Mononuclear cell (primary cell): ENCODE results near the gene PPP1R13L. TPM values are rescaled to one million over a fixed set of nuclear protein-coding genes. Genes with fewer than 3 reads are reported as not detected.
A peak's percentile ranks its signal among the peaks of the same experiment; 100 is the strongest.
"Not testable (repeated sequence)": the region's sequence is repeated elsewhere in the genome, so short reads cannot be mapped to it uniquely, and the experiment has no call there.

ENCODE experiments used
- H3K27me3 ChIP-seq: 2 replicates; pipeline ENCODE4 v1.6.0; 2011; ENCODE audit warnings: low read length, control low read depth; ENCODE audit not compliant: insufficient read depth
- H3K4me1 ChIP-seq: 2 replicates; pipeline ENCODE4 v1.5.1; 2011; ENCODE audit warnings: mild to moderate bottlenecking, low read length, control low read depth; ENCODE audit not compliant: insufficient read depth
- H3K4me3 ChIP-seq: 2 replicates; pipeline ENCODE4 v1.5.1; 2011; ENCODE audit warnings: mild to moderate bottlenecking, low read length, moderate library complexity
- H3K9me3 ChIP-seq: 2 replicates; pipeline ENCODE4 v1.5.1; 2011; ENCODE audit warnings: low read depth, mild to moderate bottlenecking, control low read depth, low read length
- total RNA-seq: library from RNA; depleted of rRNA; stranded (reverse); fragments of >200 nt; gene quantifications from one replicate; pipeline ENCODE4 v1.2.3, GENCODE V29; 2012

Gene PPP1R13L
- total RNA-seq, 1 donor, result 0.52 TPM

DNA sequence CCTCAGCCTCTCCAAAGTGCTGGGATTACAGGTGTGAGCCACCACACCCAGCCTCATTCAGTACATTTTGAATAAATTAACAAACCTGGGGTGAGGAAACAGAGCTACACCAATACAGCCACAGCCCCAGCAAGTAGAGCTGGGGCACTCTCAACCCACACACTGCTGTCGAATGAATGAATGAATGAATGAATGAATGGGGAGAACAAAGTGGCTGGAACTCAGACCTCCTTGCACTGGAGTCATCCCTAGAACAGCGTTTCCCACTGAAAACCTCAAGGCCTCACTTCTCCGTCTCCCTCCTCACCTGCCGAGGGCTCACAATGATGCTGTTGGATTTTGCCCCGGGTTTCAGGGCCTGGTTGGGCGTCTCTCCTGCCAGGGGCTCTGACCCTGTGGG lies 16.0 kb upstream of the PPP1R13L start:
- no peaks in the 10 kb centered on the region for H3K9me3 ChIP-seq
- peaks cover 69% of the 10 kb centered on the region for H3K4me1 ChIP-seq
- H3K27me3 ChIP-seq, result no peaks in the 10 kb centered on the region
- H3K4me3 ChIP-seq, result no peak overlapping the region

DNA sequence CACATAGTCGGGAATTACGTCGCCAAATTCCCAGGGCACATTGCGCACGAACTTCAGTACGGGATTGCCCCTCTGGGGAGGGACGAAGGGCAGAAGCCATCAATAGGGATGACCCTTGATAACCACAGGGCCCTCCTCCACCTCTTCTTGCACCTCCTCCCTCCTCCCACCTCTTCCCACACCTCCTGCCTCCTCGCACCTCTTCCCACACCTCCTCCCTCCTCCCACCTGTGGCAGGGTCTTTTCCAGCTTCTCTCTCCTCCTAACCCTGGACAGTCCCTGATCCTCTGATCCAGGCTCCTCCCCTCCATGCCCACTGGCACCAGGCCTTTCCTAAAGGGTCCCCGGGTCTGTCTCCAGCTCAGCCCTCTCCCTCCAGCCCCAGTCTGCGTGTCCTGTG lies 15.5 kb upstream of the PPP1R13L start:
- Histone ChIP-seq H3K9me3 (no peaks in the 10 kb centered on the region), H3K4me1 (peaks cover 67% of the 10 kb centered on the region)

GRCh38 chr19:45419895-45420294 lies 15.0 kb upstream of the PPP1R13L start:
- no peaks in the 10 kb centered on the region for H3K27me3 ChIP-seq
- no peak overlapping the region for H3K4me3 ChIP-seq
- no peaks in the 10 kb centered on the region for H3K9me3 ChIP-seq
- peaks cover 63% of the 10 kb centered on the region for H3K4me1 ChIP-seq

More for the DNA sequence above, 15.5 kb upstream of the PPP1R13L start:
- no peaks in the 10 kb centered on the region for H3K27me3 ChIP-seq
- H3K4me3 ChIP-seq, result no peak overlapping the region

GRCh38 chr19:45419396-45419795 lies 14.5 kb upstream of the PPP1R13L start:
- H3K4me3 ChIP-seq, result no peak overlapping the region
- no peaks in the 10 kb centered on the region for H3K9me3 ChIP-seq

GRCh38 chr19:45418802-45419201 lies 13.9 kb upstream of the PPP1R13L start:
- no peaks in the 10 kb centered on the region for H3K9me3 ChIP-seq
- peaks cover 52% of the 10 kb centered on the region for H3K4me1 ChIP-seq
- H3K4me3 ChIP-seq, result no peak overlapping the region
- no peaks in the 10 kb centered on the region for H3K27me3 ChIP-seq

More at GRCh38 chr19:45419396-45419795, 14.5 kb upstream of the PPP1R13L start:
- peaks cover 58% of the 10 kb centered on the region for H3K4me1 ChIP-seq
- no peaks in the 10 kb centered on the region for H3K27me3 ChIP-seq

DNA sequence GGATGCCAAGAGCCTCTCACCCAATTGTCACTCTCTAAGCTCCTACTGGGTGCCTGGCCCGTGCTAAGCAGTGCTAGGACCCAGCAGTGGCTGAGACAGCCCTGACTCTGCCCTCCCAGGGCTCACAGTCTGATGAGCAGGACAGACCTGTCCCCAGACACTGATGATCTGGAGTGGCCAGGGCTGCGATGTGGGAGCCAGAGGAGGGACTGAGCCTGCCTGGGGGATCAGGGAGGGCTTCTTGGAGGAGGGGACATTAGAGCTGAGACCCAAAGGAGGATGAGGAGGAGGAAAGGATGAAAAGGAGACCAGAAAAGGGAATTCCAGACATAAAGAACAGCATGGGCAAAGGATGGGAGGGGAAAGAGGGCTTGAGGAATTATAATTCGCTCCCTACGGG lies 12.3 kb upstream of the PPP1R13L start:
- H3K9me3 ChIP-seq, result no peaks in the 10 kb centered on the region
- no peak overlapping the region for H3K4me3 ChIP-seq
- no peaks in the 10 kb centered on the region for H3K27me3 ChIP-seq
- peaks cover 37% of the 10 kb centered on the region for H3K4me1 ChIP-seq

DNA sequence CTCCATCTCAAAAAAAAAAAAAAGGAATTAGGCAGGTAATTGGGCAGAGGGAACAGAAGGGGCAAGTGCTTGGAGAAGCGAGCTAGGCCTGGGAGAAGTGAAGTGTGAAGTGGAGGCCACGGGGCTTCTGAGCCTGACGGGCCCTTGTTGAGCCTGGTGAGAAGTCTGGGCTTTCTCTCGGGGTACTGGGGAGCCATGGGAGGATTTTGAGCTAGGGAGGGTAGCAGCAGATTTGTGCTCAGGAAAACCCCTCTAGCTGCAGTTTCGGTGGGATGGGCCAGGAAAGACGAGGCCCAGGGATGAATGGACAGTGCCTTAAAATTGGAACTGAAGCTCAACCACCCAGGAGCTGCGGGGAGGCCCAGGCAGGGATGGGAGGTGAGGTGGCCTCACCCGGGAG lies 9.6 kb upstream of the PPP1R13L start:
- Histone ChIP-seq H3K4me1 (peaks cover 18% of the 10 kb centered on the region), H3K9me3 (no peaks in the 10 kb centered on the region), H3K4me3 (no peak overlapping the region), H3K27me3 (no peaks in the 10 kb centered on the region)

GRCh38 chr19:45413497-45413896 lies 8.6 kb upstream of the PPP1R13L start:
- Histone ChIP-seq H3K4me1 (peaks cover 18% of the 10 kb centered on the region), H3K27me3 (no peaks in the 10 kb centered on the region), H3K4me3 (no peak overlapping the region), H3K9me3 (no peaks in the 10 kb centered on the region)

GRCh38 chr19:45410330-45410729 lies 5.5 kb upstream of the PPP1R13L start:
- not testable (repeated sequence) for H3K4me3 ChIP-seq, H3K9me3 ChIP-seq, H3K27me3 ChIP-seq
- H3K4me1 ChIP-seq, result peaks cover 35% of the 10 kb centered on the region

DNA sequence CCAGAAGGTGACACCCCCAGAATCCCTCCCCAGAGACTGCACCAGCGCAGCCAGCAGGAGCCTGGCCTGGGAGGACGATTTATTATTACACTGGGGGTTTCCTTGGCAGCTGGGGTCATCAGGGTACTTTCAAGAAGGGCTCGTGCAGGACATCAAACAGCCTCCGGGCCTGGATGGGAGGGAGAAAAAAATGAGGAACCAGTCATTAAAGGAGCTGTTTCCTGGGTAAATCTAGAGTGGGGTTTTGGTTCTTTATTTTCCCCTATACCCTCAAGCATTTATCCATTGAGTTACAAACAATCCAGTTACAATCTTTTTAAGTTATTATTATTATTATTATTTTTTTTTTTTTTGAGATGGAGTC lies 4.7 kb upstream of the PPP1R13L start:
- Histone ChIP-seq H3K27me3 (peaks cover 8% of the 10 kb centered on the region), H3K4me3 (no peak overlapping the region), H3K9me3 (no peaks in the 10 kb centered on the region), H3K4me1 (peaks cover 43% of the 10 kb centered on the region)

DNA sequence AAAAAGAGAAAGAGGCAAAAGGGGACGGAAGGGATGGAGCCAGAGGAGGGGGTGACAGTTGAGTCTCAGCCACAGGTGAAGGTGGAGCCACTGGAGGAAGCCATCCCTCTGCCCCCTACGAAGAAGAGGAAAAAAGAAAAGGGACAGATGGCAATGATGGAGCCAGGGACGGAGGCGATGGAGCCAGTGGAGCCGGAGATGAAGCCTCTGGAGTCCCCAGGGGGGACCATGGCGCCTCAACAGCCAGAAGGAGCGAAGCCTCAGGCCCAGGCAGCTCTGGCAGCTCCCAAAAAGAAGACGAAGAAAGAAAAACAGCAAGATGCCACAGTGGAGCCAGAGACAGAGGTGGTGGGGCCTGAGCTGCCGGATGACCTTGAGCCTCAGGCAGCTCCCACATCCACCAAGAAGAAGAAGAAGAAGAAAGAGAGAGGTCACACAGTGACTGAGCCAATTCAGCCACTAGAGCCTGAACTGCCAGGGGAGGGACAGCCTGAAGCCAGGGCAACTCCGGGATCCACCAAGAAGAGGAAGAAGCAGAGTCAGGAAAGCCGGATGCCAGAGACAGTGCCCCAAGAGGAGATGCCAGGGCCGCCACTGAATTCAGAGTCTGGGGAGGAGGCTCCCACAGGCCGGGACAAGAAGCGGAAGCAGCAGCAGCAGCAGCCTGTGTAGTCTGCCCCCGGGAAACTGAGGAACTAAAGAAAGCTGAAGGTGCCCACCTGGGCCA lies 4.1 kb upstream of the PPP1R13L start:
- Histone ChIP-seq H3K27me3 (peaks cover 13% of the 10 kb centered on the region), H3K9me3 (no peaks in the 10 kb centered on the region), H3K4me1 (peaks cover 48% of the 10 kb centered on the region), H3K4me3 (no peak overlapping the region)

DNA sequence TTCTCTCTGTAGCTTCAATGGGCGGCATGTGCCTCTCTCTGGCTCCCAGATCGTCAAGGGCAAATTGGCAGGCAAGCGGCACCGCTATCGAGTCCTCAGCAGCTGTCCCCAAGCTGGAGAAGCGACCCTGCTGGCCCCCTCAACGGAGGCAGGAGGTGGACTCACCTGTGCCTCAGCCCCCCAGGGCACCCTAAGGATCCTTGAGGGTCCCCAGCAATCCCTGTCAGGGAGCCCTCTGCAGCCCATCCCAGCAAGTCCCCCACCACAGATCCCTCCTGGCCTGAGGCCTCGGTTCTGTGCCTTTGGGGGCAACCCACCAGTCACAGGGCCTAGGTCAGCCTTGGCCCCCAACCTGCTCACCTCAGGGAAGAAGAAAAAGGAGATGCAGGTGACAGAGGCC lies 3.3 kb upstream of the PPP1R13L start:
- H3K9me3 ChIP-seq, result no peaks in the 10 kb centered on the region
- H3K4me1 ChIP-seq, result peaks cover 50% of the 10 kb centered on the region
- no peak overlapping the region for H3K4me3 ChIP-seq
- H3K27me3 ChIP-seq, result peaks cover 22% of the 10 kb centered on the region

- H3K27me3 ChIP-seq, result peaks cover 27% of the 10 kb centered on the region
- not testable (repeated sequence) for H3K9me3 ChIP-seq, H3K4me3 ChIP-seq
- H3K4me1 ChIP-seq, result peaks cover 54% of the 10 kb centered on the region
Measured at GRCh38 chr19:45407585-45407984, 2.7 kb upstream of the PPP1R13L start.

DNA sequence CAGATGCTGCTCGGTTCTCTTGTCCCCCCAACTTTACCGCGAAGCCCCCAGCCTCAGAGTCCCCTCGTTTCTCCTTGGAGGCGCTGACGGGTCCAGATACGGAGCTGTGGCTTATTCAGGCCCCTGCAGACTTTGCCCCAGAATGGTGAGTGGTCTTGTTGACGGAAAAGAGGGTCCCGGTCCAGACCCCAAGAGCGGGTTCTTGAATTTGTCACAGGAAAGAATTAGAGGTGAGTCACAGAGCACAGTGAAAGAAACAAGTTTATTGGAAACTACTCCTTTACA lies 2.2 kb upstream of the PPP1R13L start:
- Histone ChIP-seq H3K4me3 (peak overlapping the region; percentile 72), H3K27me3 (peaks cover 32% of the 10 kb centered on the region), H3K9me3 (no peaks in the 10 kb centered on the region), H3K4me1 (peaks cover 56% of the 10 kb centered on the region)

DNA sequence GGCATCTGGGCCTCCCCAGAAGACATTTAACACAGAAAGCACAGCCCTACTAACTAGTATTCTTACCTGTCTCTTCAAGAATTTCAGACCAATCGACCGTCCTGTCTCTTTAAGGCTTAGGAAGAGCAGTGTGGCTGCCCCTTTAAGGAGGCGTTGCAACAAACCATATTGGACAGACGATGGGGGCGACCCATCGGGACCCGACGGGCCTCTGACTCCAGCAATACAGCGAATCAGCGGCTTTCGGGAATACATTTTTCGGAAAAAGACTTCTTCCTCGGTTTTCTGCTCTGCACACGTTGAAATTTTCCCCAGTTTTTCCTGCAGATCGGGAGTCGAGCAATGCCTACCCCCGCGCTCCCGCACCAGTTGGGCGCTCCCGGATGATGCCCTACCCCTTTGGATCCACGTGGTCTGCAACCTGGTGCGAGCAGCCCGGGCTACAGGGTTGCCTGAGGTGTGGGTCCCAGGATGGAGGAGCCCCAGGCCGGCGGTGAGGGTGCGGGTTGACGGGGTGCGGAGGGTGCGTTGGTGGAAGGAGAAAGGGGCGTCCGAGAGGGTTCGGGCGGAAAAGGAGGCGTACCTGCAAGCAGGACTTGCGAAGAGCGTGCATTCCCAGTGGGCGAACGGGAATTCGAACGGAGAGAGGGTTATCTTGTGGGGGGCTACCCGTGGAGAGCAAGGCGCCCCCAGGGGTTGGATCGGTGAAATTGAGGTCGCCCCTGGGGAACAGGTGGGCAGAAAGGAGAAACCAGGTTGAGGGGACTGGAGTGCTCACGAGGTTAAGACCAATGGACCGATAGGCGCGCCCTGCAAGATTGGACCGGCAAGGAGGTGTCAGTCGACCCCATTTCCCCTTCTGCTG lies 1.6 kb upstream of the PPP1R13L start, which contains the start of gene POLR1G:
Gene POLR1G (plus strand): TSS at position 419 of the 865 bp plus-strand sequence. CDS start 53 bp downstream, at position 472.
- Histone ChIP-seq H3K27me3 (peaks cover 35% of the 10 kb centered on the region), H3K9me3 (no peaks in the 10 kb centered on the region), H3K4me3 (peak within 1 kb of the TSS; percentile 72), H3K4me1 (peaks cover 56% of the 10 kb centered on the region)
